ENCODE measurements around the gene CD247. TPM values are rescaled to one million over a fixed set of nuclear protein-coding genes. Genes with fewer than 3 reads are reported as not detected.

Gene CD247
- total RNA-seq, 3 donors from 2014 or later (not counting 1 experiment from before 2014, with no cell fraction given) = 1,027 to 1,374 (median 1,309) TPM

DNA sequence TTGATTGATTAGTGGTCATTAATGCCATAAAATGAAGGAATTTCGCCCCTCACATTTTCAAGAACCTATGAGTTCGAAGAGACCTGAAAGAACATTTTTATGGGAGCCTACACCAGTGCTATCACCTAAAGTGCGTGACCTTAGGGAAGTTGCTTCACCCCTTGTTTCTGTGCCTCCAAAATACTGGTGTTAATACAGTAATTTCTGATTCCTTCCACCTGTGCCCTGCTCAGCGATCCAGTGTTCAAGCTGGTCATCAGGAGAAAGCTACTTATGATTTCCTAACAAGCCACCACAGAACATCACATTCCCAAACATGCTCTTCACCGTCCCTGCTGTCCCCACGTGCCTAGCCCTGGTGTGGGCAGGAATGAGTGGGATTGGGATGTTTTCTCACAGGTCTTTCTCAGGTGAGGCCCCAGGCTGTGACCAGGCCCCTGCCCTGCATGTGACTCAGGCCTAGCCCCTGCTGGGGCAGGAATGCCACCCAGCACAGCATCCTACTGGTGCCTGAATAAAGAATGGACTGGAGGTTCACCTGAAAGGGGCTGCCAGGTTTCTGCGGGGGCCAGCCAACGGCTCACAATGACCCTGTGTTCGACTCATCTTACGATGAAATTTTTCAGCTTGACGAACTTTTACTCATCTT is 60.3 kb downstream of the CD247 start:
- H3K27me3 Mint-ChIP-seq (ENCODE audit: low read depth in 2 of 2) = no peaks in the 10 kb centered on the region
- peaks cover 41% of the 10 kb centered on the region for H3K36me3 ChIP-seq (ENCODE audit: control insufficient read depth, insufficient read depth, low read length)
- intact Hi-C loops (cut with micrococcal nuclease) = loop anchor here (2.0 kb wide), 2 partner anchors 17 to 25 kb away; no protein-coding TSS in a partner anchor
- H3K27ac ChIP-seq (ENCODE audit: low read length) = peak overlapping the region; percentile 98
- no peaks in the 10 kb centered on the region for H3K9me3 ChIP-seq (ENCODE audit: control insufficient read depth, insufficient read depth, low read length)
- H3K9me3 Mint-ChIP-seq = no peaks in the 10 kb centered on the region
- peak overlapping the region; percentile 91 to 100 for H3K27ac Mint-ChIP-seq
- H3K27me3 ChIP-seq (ENCODE audit: control insufficient read depth, insufficient read depth, low read length) = no peaks in the 10 kb centered on the region
- peaks cover 51 to 64% of the 10 kb centered on the region in 2 donors for H3K4me1 Mint-ChIP-seq
- peak overlapping the region; percentile 71 for H3K4me3 Mint-ChIP-seq
- peak in 1 of 2 donors; percentile 13 for DNase-seq
- no peaks in the 10 kb centered on the region for H3K36me3 Mint-ChIP-seq
- WGBS (ENCODE audit: insufficient coverage) = 81% methylated on average over 11 of the region's 11 CpGs
- TF ChIP-seq, protein P1, sequence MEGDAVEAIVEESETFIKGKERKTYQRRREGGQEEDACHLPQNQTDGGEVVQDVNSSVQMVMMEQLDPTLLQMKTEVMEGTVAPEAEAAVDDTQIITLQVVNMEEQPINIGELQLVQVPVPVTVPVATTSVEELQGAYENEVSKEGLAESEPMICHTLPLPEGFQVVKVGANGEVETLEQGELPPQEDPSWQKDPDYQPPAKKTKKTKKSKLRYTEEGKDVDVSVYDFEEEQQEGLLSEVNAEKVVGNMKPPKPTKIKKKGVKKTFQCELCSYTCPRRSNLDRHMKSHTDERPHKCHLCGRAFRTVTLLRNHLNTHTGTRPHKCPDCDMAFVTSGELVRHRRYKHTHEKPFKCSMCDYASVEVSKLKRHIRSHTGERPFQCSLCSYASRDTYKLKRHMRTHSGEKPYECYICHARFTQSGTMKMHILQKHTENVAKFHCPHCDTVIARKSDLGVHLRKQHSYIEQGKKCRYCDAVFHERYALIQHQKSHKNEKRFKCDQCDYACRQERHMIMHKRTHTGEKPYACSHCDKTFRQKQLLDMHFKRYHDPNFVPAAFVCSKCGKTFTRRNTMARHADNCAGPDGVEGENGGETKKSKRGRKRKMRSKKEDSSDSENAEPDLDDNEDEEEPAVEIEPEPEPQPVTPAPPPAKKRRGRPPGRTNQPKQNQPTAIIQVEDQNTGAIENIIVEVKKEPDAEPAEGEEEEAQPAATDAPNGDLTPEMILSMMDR (IDR thresholded peaks at IDR 0.05) = no peak
- H3K4me1 ChIP-seq (ENCODE audit: control insufficient read depth, insufficient read depth, low read length) = peaks cover 80% of the 10 kb centered on the region
- H3K4me3 ChIP-seq (ENCODE audit: low read length) = no peak overlapping the region
- no peak for ATAC-seq

DNA sequence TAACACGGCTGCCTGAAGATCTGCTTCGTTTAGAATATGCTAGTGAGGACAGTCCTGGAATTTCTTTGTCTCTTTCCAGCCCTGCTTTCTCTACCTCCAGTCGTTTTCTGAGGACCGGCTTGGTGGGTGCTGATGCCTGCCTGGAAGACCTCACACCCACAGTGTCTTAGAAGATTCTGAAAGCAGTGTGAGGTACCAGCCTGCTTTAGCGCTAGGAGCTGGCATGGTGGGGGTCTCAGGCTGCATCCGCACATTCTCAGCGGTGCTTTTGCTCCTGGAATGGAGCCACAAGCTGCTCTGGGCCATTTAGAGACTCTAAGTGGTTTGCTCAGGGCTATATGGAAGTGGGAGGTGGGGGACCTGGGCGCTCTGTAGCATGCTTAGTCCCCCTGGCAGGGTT is 61.4 kb downstream of the CD247 start:
- no peaks in the 10 kb centered on the region for H3K27me3 ChIP-seq (ENCODE audit: control insufficient read depth, insufficient read depth, low read length)
- WGBS (ENCODE audit: insufficient coverage) = 73% methylated on average over 8 of the region's 8 CpGs
- peaks cover 41% of the 10 kb centered on the region for H3K36me3 ChIP-seq (ENCODE audit: control insufficient read depth, insufficient read depth, low read length)
- Mint-ChIP-seq H3K9me3 (no peaks in the 10 kb centered on the region), H3K4me3 (peak overlapping the region; percentile 87), H3K36me3 (no peaks in the 10 kb centered on the region), H3K27ac (peak overlapping the region; percentile 91 to 100), H3K4me1 (peaks cover 56 to 66% of the 10 kb centered on the region in 2 donors), H3K27me3 (ENCODE audit: low read depth in 2 of 2) (no peaks in the 10 kb centered on the region)
- peaks cover 77% of the 10 kb centered on the region for H3K4me1 ChIP-seq (ENCODE audit: control insufficient read depth, insufficient read depth, low read length)
- peak in 1 of 2 donors; percentile 16 for DNase-seq
- TF ChIP-seq, protein P1 (IDR thresholded peaks at IDR 0.05) = no peak
- H3K4me3 ChIP-seq (ENCODE audit: low read length) = no peak overlapping the region
- intact Hi-C loops (cut with micrococcal nuclease) = loop anchor here (1.0 to 2.0 kb wide), 3 partner anchors 10 to 26 kb away; no protein-coding TSS in a partner anchor
- no peak for ATAC-seq
- peak overlapping the region; percentile 98 for H3K27ac ChIP-seq (ENCODE audit: low read length)
- H3K9me3 ChIP-seq (ENCODE audit: control insufficient read depth, insufficient read depth, low read length) = no peaks in the 10 kb centered on the region

DNA sequence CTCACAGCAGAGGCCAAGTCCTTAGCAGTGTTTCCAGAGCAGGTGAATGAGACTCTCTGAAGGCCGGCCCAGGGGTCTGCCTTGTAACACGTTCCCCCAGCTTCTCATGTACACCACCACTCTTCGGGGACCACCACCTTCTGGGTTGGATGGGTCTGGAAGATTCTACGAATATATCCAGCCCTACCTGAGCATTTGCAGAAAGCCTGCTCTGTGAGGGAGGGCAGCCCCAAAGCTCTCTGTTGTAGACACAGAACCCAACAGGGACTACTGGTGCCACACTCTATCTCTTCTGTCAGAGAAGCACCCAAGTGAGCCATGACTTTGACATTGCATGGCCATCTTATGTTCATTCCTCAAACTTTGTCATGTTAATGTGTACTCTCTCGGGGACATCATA is 61.8 kb downstream of the CD247 start:
- DNase-seq (peak; percentile 24 to 56), ATAC-seq (no peak)
- TF ChIP-seq, protein P1 (IDR thresholded peaks at IDR 0.05) = no peak
- peaks cover 77% of the 10 kb centered on the region for H3K4me1 ChIP-seq (ENCODE audit: control insufficient read depth, insufficient read depth, low read length)
- H3K4me3 ChIP-seq (ENCODE audit: low read length) = peak overlapping the region; percentile 69
- H3K9me3 ChIP-seq (ENCODE audit: control insufficient read depth, insufficient read depth, low read length) = no peaks in the 10 kb centered on the region
- H3K36me3 ChIP-seq (ENCODE audit: control insufficient read depth, insufficient read depth, low read length) = peaks cover 39% of the 10 kb centered on the region
- no peaks in the 10 kb centered on the region for H3K9me3 Mint-ChIP-seq
- peak overlapping the region; percentile 98 for H3K27ac ChIP-seq (ENCODE audit: low read length)
- no peaks in the 10 kb centered on the region for H3K27me3 Mint-ChIP-seq (ENCODE audit: low read depth in 2 of 2)
- no peaks in the 10 kb centered on the region for H3K27me3 ChIP-seq (ENCODE audit: control insufficient read depth, insufficient read depth, low read length)
- peaks cover 60 to 68% of the 10 kb centered on the region in 2 donors for H3K4me1 Mint-ChIP-seq
- H3K27ac Mint-ChIP-seq = peak overlapping the region; percentile 91 to 100
- 63% methylated on average over 4 of the region's 5 CpGs for WGBS (ENCODE audit: insufficient coverage)
- peak overlapping the region; percentile 87 for H3K4me3 Mint-ChIP-seq
- no peaks in the 10 kb centered on the region for H3K36me3 Mint-ChIP-seq
- intact Hi-C loops (cut with micrococcal nuclease) = loop anchor here (1.0 to 2.0 kb wide), 3 partner anchors 9 to 26 kb away; no protein-coding TSS in a partner anchor
